ENCODE data around the gene PDCD1LG2.

DNA sequence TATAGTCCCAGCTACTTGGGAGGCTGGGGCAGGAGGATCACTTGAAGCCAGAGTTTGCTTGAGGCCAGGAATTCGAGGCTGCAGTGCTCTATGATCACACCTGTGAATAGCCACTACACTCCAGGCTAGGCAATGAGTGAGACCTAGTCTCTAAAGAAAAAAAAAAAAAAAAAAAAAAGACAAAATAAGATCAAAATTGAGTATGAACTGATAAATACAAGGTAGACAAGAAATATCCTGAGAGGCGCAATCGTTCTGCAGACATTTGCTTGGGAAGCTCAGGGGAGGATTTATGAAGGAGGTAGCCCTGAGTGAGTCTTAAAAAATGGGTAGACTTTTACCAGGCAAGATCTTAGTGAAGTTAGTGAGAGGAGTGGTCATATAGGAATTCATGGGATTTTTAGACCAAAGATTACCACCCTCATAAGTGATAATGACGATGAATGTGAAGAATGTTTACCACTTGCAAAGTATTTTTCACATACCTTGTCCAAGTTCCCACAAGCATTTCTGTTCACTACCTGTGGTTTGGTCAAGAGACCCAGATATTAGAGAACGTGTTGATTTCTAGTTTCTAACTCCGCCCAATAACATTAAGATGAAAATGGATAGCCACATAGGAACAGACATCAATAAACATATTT lies 4.4 kb downstream of the PDCD1LG2 start:
- TF ChIP-seq, protein P1, sequence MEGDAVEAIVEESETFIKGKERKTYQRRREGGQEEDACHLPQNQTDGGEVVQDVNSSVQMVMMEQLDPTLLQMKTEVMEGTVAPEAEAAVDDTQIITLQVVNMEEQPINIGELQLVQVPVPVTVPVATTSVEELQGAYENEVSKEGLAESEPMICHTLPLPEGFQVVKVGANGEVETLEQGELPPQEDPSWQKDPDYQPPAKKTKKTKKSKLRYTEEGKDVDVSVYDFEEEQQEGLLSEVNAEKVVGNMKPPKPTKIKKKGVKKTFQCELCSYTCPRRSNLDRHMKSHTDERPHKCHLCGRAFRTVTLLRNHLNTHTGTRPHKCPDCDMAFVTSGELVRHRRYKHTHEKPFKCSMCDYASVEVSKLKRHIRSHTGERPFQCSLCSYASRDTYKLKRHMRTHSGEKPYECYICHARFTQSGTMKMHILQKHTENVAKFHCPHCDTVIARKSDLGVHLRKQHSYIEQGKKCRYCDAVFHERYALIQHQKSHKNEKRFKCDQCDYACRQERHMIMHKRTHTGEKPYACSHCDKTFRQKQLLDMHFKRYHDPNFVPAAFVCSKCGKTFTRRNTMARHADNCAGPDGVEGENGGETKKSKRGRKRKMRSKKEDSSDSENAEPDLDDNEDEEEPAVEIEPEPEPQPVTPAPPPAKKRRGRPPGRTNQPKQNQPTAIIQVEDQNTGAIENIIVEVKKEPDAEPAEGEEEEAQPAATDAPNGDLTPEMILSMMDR (conservative IDR thresholded peaks at IDR 0.05; ENCODE audit: low read length): no peak
- no peak for TF ChIP-seq EZH2phosphoT487 (IDR thresholded peaks at IDR 0.05; ENCODE audit: borderline replicate concordance)
